Neural cell (in vitro differentiated cells): ENCODE measurements around the gene CA14. TPM values are rescaled to one million over a fixed set of nuclear protein-coding genes. Genes with fewer than 3 reads are reported as not detected.

ENCODE experiments used
- H2AFZ ChIP-seq: fragments of 200-600, 300-800 bp; sonication (generic), shearing (Covaris generic); 2 replicates; pipeline ENCODE4 v1.6.0; 2014; ENCODE audit warnings: low read depth, mild to moderate bottlenecking, antibody characterized with exemption, low read length, moderate library complexity
- H3F3A ChIP-seq: fragments of 200-600 bp; shearing (Covaris generic); 2 replicates; pipeline ENCODE4 v1.6.1; 2016; ENCODE audit warnings: mild to moderate bottlenecking, moderate library complexity, mixed read lengths, antibody characterized with exemption, low read length; ENCODE audit not compliant: insufficient read depth, poor library complexity, severe bottlenecking
- H3K27ac ChIP-seq: fragments of 200-600, 300-800 bp; sonication (generic), shearing (Covaris generic); 2 replicates; pipeline ENCODE4 v1.5.1; 2014; ENCODE audit warnings: mild to moderate bottlenecking, low read length, moderate library complexity
- H3K27me3 ChIP-seq: fragments of 300-800, 200-600 bp; sonication (generic), shearing (Covaris generic); 2 replicates; pipeline ENCODE4 v1.6.0; 2014; ENCODE audit warnings: mild to moderate bottlenecking, low read depth, low read length, moderate library complexity; ENCODE audit not compliant: insufficient read depth
- H3K36me3 ChIP-seq: fragments of 300-800, 200-600 bp; sonication (generic), shearing (Covaris generic); 2 replicates; pipeline ENCODE4 v1.5.1; 2014; ENCODE audit warnings: mild to moderate bottlenecking, antibody characterized with exemption, low read length, moderate library complexity; ENCODE audit not compliant: insufficient read depth
- H3K4me2 ChIP-seq: fragments of 300-800, 200-600 bp; sonication (generic), shearing (Covaris generic); 2 replicates; pipeline ENCODE4 v1.6.0; 2014; ENCODE audit warnings: mild to moderate bottlenecking, low read length
- H3K4me3 ChIP-seq: fragments of 300-800, 200-600 bp; sonication (generic), shearing (Covaris generic); 2 replicates; pipeline ENCODE4 v1.5.1; 2014; ENCODE audit warnings: mild to moderate bottlenecking, low read length, moderate library complexity
- H3K79me2 ChIP-seq: fragments of 200-600 bp; shearing (Covaris generic); replicated peaks from 2 replicates; pipeline ENCODE4 v1.6.0; 2014; ENCODE audit warnings: mild to moderate bottlenecking, low read length, moderate library complexity; ENCODE audit not compliant: insufficient read depth
- H3K9ac ChIP-seq: fragments of 300-800, 200-600 bp; sonication (generic), shearing (Covaris generic); 2 replicates; pipeline ENCODE4 v1.6.1; 2016; ENCODE audit warnings: mild to moderate bottlenecking, low read length, mixed read lengths
- H3K9me2 ChIP-seq: fragments of 200-600 bp; shearing (Covaris generic); 2 replicates; pipeline ENCODE4 v1.6.1; 2016; ENCODE audit warnings: mild to moderate bottlenecking, low read length, mixed read lengths; ENCODE audit not compliant: insufficient read depth
- H3K9me3 ChIP-seq: fragments of 200-600, 300-800 bp; sonication (generic), shearing (Covaris generic); 2 replicates; pipeline ENCODE4 v1.6.1; 2016; ENCODE audit warnings: mild to moderate bottlenecking, mixed run types, low read length, moderate library complexity, mixed read lengths
- H4K20me1 ChIP-seq: fragments of 200-600 bp; shearing (Covaris generic); 2 replicates; pipeline ENCODE4 v1.6.1; 2016; ENCODE audit warnings: mild to moderate bottlenecking, mixed run types; ENCODE audit not compliant: insufficient read depth
- CTCF ChIP-seq: fragments of 450-650 bp; IDR thresholded peaks from 2 replicates; pipeline ENCODE4 v1.5.1; 2014; ENCODE audit warnings: antibody characterized with exemption, mild to moderate bottlenecking, moderate library complexity; ENCODE audit not compliant: poor library complexity, severe bottlenecking
- EP300 ChIP-seq: fragments of 450-650 bp; conservative IDR thresholded peaks from 2 replicates; pipeline ENCODE4 v1.6.1; 2014; ENCODE audit warnings: antibody characterized with exemption, mild to moderate bottlenecking, moderate library complexity; ENCODE audit not compliant: poor library complexity, severe bottlenecking
- EZH2 ChIP-seq: fragments of 200-600, 300-800 bp; shearing (Covaris generic), sonication (generic); IDR thresholded peaks from 2 replicates; pipeline ENCODE4 v1.6.1; 2014; ENCODE audit warnings: antibody characterized with exemption, low read length, borderline replicate concordance, mild to moderate bottlenecking; ENCODE audit not compliant: insufficient read depth, poor library complexity, severe bottlenecking
- MXI1 ChIP-seq: fragments of 450-650 bp; conservative IDR thresholded peaks from 2 replicates; pipeline ENCODE4 v1.6.1; 2014; ENCODE audit warnings: antibody characterized with exemption, mild to moderate bottlenecking; ENCODE audit not compliant: poor library complexity, severe bottlenecking
- POLR2AphosphoS5 ChIP-seq: IDR thresholded peaks from 2 replicates; pipeline ENCODE4 v1.6.1; 2012
- RAD21 ChIP-seq: fragments of 450-650 bp; conservative IDR thresholded peaks from 2 replicates; pipeline ENCODE4 v1.6.1; 2014; ENCODE audit warnings: antibody characterized with exemption, mild to moderate bottlenecking, moderate library complexity
- REST ChIP-seq: IDR thresholded peaks from 2 replicates; pipeline ENCODE4 v1.6.1; 2012; ENCODE audit warnings: borderline replicate concordance
- SMC3 ChIP-seq: fragments of 450-650 bp; conservative IDR thresholded peaks from 2 replicates; pipeline ENCODE4 v1.6.1; 2014; ENCODE audit warnings: antibody characterized with exemption, mild to moderate bottlenecking, moderate library complexity; ENCODE audit not compliant: poor library complexity
- TAF1 ChIP-seq: IDR thresholded peaks from 2 replicates; pipeline ENCODE4 v1.6.1; 2012; ENCODE audit warnings: low read depth
- polyA plus RNA-seq: library from polyadenylated mRNA; depleted of rRNA; stranded (reverse); fragments of >200 nt; gene quantifications from 2 replicates; pipeline ENCODE4 v1.2.3, GENCODE V29; 2014

CA14 gene
- polyA plus RNA-seq, 1 donor from 2014 or later = 1.1 TPM

GRCh38 chr1:150269451-150269850 lies 11.9 kb downstream of the CA14 start:
- Histone ChIP-seq H3F3A (no peaks in the 10 kb centered on the region), H3K27me3 (no peaks in the 10 kb centered on the region), H3K79me2 (peaks cover 19% of the 10 kb centered on the region), H2AFZ (peak overlapping the region; percentile 82), H3K4me3 (peak overlapping the region; percentile 99), H3K9me3 (no peaks in the 10 kb centered on the region), H3K36me3 (no peaks in the 10 kb centered on the region), H3K4me2 (peak overlapping the region; percentile 54), H3K9ac (peak overlapping the region; percentile 97), H3K27ac (peak overlapping the region; percentile 85), H3K9me2 (no peaks in the 10 kb centered on the region), H4K20me1 (no peaks in the 10 kb centered on the region)
- TF ChIP-seq TAF1 (no peak), MXI1 (no peak), CTCF (no peak), POLR2AphosphoS5 (no peak), RAD21 (no peak), EP300 (no peak), SMC3 (no peak), REST (no peak), EZH2 (no peak)

GRCh38 chr1:150271291-150271959 lies 13.9 kb downstream of the CA14 start:
- no peaks in the 10 kb centered on the region for H3K9me2 ChIP-seq
- no peak overlapping the region for H3K4me3 ChIP-seq
- no peaks in the 10 kb centered on the region for H3K9me3 ChIP-seq
- no peak overlapping the region for H3K9ac ChIP-seq
- TF ChIP-seq CTCF (no peak), REST (no peak), MXI1 (no peak), EP300 (no peak), RAD21 (no peak), POLR2AphosphoS5 (no peak), SMC3 (no peak), EZH2 (no peak), TAF1 (no peak)
- H2AFZ ChIP-seq = no peak overlapping the region
- H3K36me3 ChIP-seq = no peaks in the 10 kb centered on the region
- no peak overlapping the region for H3K4me2 ChIP-seq
- H3F3A ChIP-seq = no peaks in the 10 kb centered on the region
- no peak overlapping the region for H3K27ac ChIP-seq
- H3K27me3 ChIP-seq = no peaks in the 10 kb centered on the region
- peaks cover 19% of the 10 kb centered on the region for H3K79me2 ChIP-seq
- no peaks in the 10 kb centered on the region for H4K20me1 ChIP-seq
